Cardiac muscle cell (in vitro differentiated cells and primary cell): Measurements from ENCODE around the gene MFAP3L. TPM values are rescaled to one million over a fixed set of nuclear protein-coding genes. Genes with fewer than 3 reads are reported as not detected.
"Not testable (repeated sequence)": the region's sequence is repeated elsewhere in the genome, so short reads cannot be mapped to it uniquely, and the experiment has no call there.

Experiments
- DNase-seq, 2 donors: peaks; one replicate each; pipeline versions ENCODE4 v3.0.0 to v3.0.0-alpha.2; 2010 to 2017; ENCODE audit warnings: low read depth in 1 of 2, low spot score in 1 of 2
- H3K27ac ChIP-seq: fragments of 200-600 bp; sonication (generic); 2 replicates; pipeline ENCODE4 v1.5.1; 2016
- H3K27me3 ChIP-seq: fragments of 200-600 bp; sonication (generic); 2 replicates; pipeline ENCODE4 v1.6.0; 2016; ENCODE audit warnings: control low read depth
- H3K36me3 ChIP-seq: fragments of 200-600 bp; sonication (generic); 2 replicates; pipeline ENCODE4 v1.5.1; 2016; ENCODE audit warnings: control low read depth
- H3K4me1 ChIP-seq: fragments of 200-600 bp; sonication (generic); 2 replicates; pipeline ENCODE4 v1.8.1; 2017; ENCODE audit warnings: low read depth, mild to moderate bottlenecking, mixed run types
- H3K4me3 ChIP-seq: fragments of 200-600 bp; sonication (generic); 2 replicates; pipeline ENCODE4 v1.5.1; 2016; ENCODE audit warnings: mild to moderate bottlenecking
- H3K9me3 ChIP-seq: fragments of 200-600 bp; sonication (generic); 2 replicates; pipeline ENCODE4 v1.5.1; 2017; ENCODE audit warnings: low read depth, mild to moderate bottlenecking, control low read depth
- polyA plus RNA-seq: library from polyadenylated mRNA; unstranded; fragments of >200 nt; fragmentation: Nextera tagmentation; extraction: Ambion mirVana; gene quantifications from 2 replicates; pipeline ENCODE4 v1.2.1, GENCODE V29; 2016
- total RNA-seq: library from RNA; depleted of rRNA; stranded (reverse); fragments of >200 nt; gene quantifications from 2 replicates; pipeline ENCODE4 v1.2.3, GENCODE V29; 2016
- TF ChIP-seq, protein P1 (sequence below): IDR thresholded peaks from 2 replicates; pipeline ENCODE4 v1.5.1; 2012; ENCODE audit warnings: low read depth, mild to moderate bottlenecking, low read length

The MFAP3L gene
- total and polyA plus RNA-seq, 2 experiments from 2014 or later, result 2.3 to 2.8 TPM

DNA sequence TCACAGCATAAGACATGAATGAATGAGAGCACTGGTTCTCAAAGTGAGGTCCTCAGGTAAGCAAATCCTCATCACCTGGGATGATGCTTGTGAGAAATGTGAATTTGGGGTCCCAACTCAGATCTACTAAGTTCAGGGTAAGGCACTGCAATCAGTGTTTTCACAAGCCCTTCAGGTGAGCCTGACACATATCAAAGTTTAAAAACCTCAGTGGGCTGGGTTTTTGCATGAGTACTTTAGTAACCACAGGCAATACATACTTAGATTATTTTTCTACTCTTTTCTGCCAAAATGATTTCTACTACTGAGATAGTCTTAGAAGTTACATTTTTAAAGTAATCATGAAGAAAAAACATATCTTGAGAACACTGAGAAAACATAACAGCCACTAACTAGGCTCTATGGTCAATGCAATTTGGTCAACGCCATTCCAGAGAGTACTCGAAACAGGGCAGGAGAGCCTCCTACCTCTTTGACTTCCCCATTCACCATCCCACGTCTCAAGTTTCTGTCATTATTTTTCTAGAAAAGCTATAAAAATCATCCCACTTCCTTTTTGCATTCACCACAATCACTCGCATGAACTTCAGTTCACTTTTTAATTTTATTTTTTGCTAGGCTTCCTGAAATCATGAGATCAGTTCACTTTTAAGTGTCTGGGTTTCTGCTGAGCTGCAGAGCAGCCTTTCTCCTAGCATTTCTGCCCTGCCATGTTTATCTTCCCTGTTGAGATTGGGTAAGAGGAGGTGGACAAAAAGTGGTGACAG, 73.8 kb downstream of the MFAP3L start:
- TF ChIP-seq, protein P1, sequence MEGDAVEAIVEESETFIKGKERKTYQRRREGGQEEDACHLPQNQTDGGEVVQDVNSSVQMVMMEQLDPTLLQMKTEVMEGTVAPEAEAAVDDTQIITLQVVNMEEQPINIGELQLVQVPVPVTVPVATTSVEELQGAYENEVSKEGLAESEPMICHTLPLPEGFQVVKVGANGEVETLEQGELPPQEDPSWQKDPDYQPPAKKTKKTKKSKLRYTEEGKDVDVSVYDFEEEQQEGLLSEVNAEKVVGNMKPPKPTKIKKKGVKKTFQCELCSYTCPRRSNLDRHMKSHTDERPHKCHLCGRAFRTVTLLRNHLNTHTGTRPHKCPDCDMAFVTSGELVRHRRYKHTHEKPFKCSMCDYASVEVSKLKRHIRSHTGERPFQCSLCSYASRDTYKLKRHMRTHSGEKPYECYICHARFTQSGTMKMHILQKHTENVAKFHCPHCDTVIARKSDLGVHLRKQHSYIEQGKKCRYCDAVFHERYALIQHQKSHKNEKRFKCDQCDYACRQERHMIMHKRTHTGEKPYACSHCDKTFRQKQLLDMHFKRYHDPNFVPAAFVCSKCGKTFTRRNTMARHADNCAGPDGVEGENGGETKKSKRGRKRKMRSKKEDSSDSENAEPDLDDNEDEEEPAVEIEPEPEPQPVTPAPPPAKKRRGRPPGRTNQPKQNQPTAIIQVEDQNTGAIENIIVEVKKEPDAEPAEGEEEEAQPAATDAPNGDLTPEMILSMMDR, result no peak
- no peak overlapping the region for H3K27ac ChIP-seq

DNA sequence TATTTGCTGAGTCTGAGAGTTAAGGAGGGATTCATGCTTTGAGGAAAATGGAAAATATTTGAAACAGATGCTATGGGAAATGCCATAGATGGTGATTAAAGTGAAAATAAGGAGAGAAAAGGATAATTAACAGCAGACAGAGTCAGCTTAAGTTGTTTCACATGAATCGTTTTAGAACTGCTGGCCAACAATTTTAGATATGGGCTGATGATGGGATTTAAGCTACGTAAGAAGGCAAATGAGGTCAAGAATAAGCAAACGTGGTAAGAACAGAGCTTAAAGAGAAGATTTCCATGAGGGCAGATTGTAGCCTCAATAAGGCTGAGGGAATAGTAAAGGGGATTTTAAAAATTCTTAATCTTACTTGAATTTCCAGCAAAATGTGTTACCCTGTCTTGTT, 77.9 kb downstream of the MFAP3L start:
- Histone ChIP-seq H3K27ac (no peak overlapping the region), H3K9me3 (no peaks in the 10 kb centered on the region), H3K36me3 (no peaks in the 10 kb centered on the region), H3K27me3 (no peaks in the 10 kb centered on the region), H3K4me1 (no peaks in the 10 kb centered on the region), H3K4me3 (no peak overlapping the region)
- no peak for DNase-seq
- TF ChIP-seq, protein P1, result no peak

More for the DNA sequence above, 73.8 kb downstream of the MFAP3L start:
- Histone ChIP-seq H3K9me3 (no peaks in the 10 kb centered on the region), H3K4me1 (no peaks in the 10 kb centered on the region), H3K4me3 (no peak overlapping the region), H3K36me3 (no peaks in the 10 kb centered on the region), H3K27me3 (no peaks in the 10 kb centered on the region)
- DNase-seq, result no peak

DNA sequence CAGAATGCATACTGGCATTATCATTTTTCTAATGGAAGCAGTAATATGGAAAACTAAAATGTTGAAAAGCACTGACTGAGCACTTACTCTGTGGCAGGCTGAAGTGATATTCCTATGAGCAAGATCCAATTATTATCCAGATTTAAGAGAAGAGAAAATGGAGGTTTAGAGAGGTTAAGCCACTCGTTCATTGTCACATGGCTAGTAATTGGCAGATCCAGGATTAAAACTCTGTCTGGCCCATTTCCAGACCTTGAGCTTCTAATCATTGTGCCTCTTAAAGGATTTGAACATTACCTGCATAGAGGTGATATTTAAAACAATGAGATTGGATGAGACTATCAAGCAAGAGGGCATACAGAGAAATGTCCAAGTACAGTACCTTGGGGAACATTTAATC, 80.6 kb downstream of the MFAP3L start:
- Histone ChIP-seq H3K4me3 (no peak overlapping the region), H3K4me1 (no peaks in the 10 kb centered on the region), H3K36me3 (no peaks in the 10 kb centered on the region), H3K27me3 (no peaks in the 10 kb centered on the region), H3K9me3 (no peaks in the 10 kb centered on the region), H3K27ac (no peak overlapping the region)
- TF ChIP-seq, protein P1, result no peak
- no peak for DNase-seq

DNA sequence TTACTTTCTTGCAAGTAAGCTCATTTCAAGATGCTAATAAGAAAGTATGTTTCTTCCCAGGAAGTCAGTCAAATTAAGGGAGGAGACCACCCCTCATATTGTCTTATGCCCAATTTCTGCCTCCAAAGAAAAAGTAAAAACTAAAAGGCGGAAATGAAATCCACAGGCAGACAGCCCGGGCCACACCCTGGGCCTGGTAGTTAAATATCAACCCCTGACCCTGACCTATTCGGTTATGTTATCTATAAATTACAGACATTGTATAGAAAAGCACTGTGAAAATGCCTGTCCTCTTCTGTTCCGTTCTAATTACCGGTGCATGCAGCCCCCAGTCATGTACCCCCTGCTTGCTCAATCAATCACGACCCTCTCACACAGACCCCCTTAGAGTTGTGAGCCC, 82.6 kb downstream of the MFAP3L start:
- H3K4me3 ChIP-seq, H3K9me3 ChIP-seq, DNase-seq, H3K27me3 ChIP-seq, H3K4me1 ChIP-seq, H3K27ac ChIP-seq, H3K36me3 ChIP-seq: not testable (repeated sequence)

DNA sequence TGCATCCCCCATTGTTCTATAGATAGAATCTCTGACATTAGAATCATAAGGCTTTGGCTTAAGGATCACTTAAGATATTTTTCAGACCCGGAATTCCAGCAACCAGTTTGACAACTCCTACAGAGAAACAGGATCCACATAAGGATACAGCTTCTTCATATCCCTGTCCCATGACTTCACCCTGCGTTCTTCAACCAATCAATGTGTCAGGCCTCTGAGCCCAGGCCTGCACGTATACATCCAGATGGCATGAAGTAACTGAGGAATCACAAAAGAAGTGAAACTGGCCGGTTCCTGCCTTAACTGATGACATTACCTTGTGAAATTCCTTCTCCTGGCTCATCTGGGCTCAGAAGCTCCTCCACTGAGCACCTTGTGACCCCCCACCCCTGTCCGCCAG, 85.1 kb downstream of the MFAP3L start:
- Histone ChIP-seq H3K27me3 (no peaks in the 10 kb centered on the region), H3K36me3 (no peaks in the 10 kb centered on the region), H3K4me3 (no peak overlapping the region), H3K9me3 (no peaks in the 10 kb centered on the region), H3K4me1 (no peaks in the 10 kb centered on the region), H3K27ac (no peak overlapping the region)
- TF ChIP-seq, protein P1, result no peak
- DNase-seq, result no peak

DNA sequence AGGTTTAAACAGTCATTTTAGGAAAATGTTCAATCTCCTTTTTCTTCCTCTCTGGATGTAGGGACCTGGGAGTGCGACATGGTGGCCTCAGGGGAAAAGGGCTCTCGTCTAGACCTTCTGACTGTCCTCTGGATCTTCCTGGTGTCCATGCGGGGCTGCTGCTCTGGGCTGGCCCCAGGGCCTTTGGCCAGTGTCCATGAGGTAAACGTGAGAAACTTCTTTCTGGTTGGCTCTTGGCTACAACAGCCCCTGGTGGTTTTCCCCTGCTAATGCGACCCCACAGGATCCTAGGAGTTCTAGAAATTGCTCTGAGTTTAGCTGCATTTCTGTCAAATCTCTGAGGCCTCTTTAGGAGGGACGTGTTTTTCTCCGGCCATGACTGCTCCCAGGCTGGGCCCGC, 85.7 kb downstream of the MFAP3L start:
- Histone ChIP-seq H3K27ac (no peak overlapping the region), H3K27me3 (no peaks in the 10 kb centered on the region), H3K4me3 (no peak overlapping the region), H3K9me3 (no peaks in the 10 kb centered on the region), H3K4me1 (no peaks in the 10 kb centered on the region), H3K36me3 (no peaks in the 10 kb centered on the region)
- DNase-seq, result no peak
- TF ChIP-seq, protein P1, result no peak

Other genes starting within 250 kb of the MFAP3L start
- 8.9 and 10.2 TPM in 2 replicates for gene AADAT, start 63.6 kb upstream of the MFAP3L start, total RNA-seq
- gene AADAT, start 63.6 kb upstream of the MFAP3L start, polyA plus RNA-seq, result 17.4 and 19.6 TPM in 2 replicates